Ovary (tissue), 3 donors: ENCODE data around the gene ACCS.

Experiments used
- EP300 ChIP-seq: sonication (generic); formaldehyde crosslinking; IDR thresholded peaks from one replicate; pipeline ENCODE4 v1.6.1; 2017; ENCODE audit warnings: antibody characterized with exemption
- TF ChIP-seq, protein P1 (sequence below), 3 donors: fragments of 450-650 bp in 2 of 3; fragments of 200-600 bp in 1 of 3; IDR thresholded peaks; one replicate each; pipeline versions ENCODE4 v1.5.1 to v1.8.0; 2016 to 2022; ENCODE audit warnings: antibody characterized with exemption in 3 of 3, mild to moderate bottlenecking in 1 of 3
- donor health status: DM: no; HTN: no; CAD: no.

DNA sequence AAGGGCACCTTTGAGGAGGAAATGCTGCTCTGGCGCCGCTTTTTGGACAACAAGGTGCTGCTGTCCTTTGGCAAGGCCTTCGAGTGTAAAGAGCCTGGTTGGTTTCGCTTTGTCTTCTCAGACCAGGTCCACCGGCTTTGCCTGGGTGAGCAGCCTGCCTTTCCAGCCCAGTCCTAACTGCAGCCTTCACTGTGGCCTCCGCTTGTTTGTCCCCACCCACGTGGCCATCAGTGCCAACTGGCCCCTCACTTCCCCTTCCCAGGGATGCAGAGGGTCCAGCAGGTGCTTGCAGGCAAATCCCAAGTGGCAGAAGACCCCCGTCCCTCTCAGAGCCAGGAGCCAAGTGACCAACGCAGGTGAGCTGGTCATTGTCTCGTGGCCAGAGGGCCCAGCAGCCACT, 17.4 kb downstream of the ACCS start:
- TF ChIP-seq, protein P1, sequence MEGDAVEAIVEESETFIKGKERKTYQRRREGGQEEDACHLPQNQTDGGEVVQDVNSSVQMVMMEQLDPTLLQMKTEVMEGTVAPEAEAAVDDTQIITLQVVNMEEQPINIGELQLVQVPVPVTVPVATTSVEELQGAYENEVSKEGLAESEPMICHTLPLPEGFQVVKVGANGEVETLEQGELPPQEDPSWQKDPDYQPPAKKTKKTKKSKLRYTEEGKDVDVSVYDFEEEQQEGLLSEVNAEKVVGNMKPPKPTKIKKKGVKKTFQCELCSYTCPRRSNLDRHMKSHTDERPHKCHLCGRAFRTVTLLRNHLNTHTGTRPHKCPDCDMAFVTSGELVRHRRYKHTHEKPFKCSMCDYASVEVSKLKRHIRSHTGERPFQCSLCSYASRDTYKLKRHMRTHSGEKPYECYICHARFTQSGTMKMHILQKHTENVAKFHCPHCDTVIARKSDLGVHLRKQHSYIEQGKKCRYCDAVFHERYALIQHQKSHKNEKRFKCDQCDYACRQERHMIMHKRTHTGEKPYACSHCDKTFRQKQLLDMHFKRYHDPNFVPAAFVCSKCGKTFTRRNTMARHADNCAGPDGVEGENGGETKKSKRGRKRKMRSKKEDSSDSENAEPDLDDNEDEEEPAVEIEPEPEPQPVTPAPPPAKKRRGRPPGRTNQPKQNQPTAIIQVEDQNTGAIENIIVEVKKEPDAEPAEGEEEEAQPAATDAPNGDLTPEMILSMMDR (IDR thresholded peaks at IDR 0.05), result no peak
- TF ChIP-seq EP300, result no peak
